Choroid plexus epithelial cell (primary cell): ENCODE measurements around the gene UBXN10.
"Not testable (repeated sequence)": the region's sequence is repeated elsewhere in the genome, so short reads cannot be mapped to it uniquely, and the experiment has no call there.

Experiments used
- DNase-seq: peaks from one replicate; pipeline ENCODE4 v3.0.0-alpha.2; 2010; ENCODE audit warnings: low read depth
- H3K4me3 ChIP-seq: 2 replicates; pipeline ENCODE4 v1.5.1; 2011; ENCODE audit warnings: low read depth, mild to moderate bottlenecking, control low read depth, low read length, moderate library complexity
- TF ChIP-seq, protein P1 (sequence below): conservative IDR thresholded peaks from 2 replicates; pipeline ENCODE4 v1.5.1; 2011; ENCODE audit warnings: low read depth, mild to moderate bottlenecking, control low read depth, inconsistent platforms, low read length, moderate library complexity

The UBXN10 gene

GRCh38 chr1:20224546-20224945 is 38.6 kb downstream of the UBXN10 start:
- H3K4me3 ChIP-seq: no peak overlapping the region
- TF ChIP-seq, protein P1, sequence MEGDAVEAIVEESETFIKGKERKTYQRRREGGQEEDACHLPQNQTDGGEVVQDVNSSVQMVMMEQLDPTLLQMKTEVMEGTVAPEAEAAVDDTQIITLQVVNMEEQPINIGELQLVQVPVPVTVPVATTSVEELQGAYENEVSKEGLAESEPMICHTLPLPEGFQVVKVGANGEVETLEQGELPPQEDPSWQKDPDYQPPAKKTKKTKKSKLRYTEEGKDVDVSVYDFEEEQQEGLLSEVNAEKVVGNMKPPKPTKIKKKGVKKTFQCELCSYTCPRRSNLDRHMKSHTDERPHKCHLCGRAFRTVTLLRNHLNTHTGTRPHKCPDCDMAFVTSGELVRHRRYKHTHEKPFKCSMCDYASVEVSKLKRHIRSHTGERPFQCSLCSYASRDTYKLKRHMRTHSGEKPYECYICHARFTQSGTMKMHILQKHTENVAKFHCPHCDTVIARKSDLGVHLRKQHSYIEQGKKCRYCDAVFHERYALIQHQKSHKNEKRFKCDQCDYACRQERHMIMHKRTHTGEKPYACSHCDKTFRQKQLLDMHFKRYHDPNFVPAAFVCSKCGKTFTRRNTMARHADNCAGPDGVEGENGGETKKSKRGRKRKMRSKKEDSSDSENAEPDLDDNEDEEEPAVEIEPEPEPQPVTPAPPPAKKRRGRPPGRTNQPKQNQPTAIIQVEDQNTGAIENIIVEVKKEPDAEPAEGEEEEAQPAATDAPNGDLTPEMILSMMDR: no peak
- no peak for DNase-seq

DNA sequence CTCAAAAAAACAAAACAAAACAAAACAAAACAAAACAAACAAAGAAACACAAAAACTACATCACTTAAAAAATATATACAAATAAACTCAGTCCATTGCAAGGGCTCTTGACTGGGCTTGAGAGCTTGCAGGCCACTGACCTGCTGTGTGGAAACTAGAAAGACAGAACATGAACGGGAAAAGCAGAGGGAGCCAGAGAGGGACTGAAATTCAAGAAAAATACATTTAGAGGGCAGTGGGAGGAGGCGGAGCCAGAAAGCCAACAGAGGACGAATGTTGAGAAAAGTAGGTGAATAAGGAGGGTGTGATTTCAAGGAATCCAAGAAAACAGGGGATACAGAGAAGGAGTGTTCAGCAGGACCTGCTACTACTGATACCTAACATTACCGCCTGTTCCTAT is 41.8 kb downstream of the UBXN10 start:
- DNase-seq: no peak
- TF ChIP-seq, protein P1: no peak
- no peak overlapping the region for H3K4me3 ChIP-seq

- no peak overlapping the region for H3K4me3 ChIP-seq
- no peak for DNase-seq
- TF ChIP-seq, protein P1: no peak
Observed at GRCh38 chr1:20228314-20228825, 42.5 kb downstream of the UBXN10 start.

- H3K4me3 ChIP-seq: no peak overlapping the region
- TF ChIP-seq, protein P1: no peak
- DNase-seq: no peak
Observed at GRCh38 chr1:20229171-20229570, 43.3 kb downstream of the UBXN10 start.

DNA sequence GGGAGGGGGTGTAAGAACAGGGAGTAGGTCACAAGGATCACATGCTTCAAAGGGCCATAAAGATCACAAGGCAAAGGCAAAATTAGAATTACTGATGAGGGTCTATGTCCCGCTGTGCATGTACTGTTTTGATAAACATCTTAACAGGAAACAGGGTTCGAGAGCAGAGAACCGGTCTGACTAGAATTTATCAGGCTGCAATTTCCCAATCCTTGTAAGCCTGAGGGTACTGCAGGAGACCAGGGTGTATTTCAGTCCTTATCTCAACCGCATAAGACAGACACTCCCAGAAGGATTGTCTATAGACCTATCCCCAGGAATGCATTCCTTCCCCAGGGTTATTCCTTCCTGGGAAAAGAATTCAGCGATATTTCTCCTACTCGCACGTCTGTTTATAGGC is 46.7 kb downstream of the UBXN10 start:
- not testable (repeated sequence) for DNase-seq, H3K4me3 ChIP-seq

- TF ChIP-seq, protein P1: peak; percentile 47
- peak; percentile 43 for DNase-seq
- H3K4me3 ChIP-seq: no peak overlapping the region
Observed at GRCh38 chr1:20233394-20233793, 47.5 kb downstream of the UBXN10 start.

GRCh38 chr1:20233866-20234265 is 48.0 kb downstream of the UBXN10 start:
- TF ChIP-seq, protein P1: no peak
- no peak overlapping the region for H3K4me3 ChIP-seq
- DNase-seq: no peak
